ENCODE data around the gene SNAI3. TPM values are rescaled to one million over a fixed set of nuclear protein-coding genes. Genes with fewer than 3 reads are reported as not detected.

The SNAI3 gene
- total and polyA plus RNA-seq, 9 of the 15 experiments (the other 6 are each of a cell fraction or from before 2014, with no cell fraction given) = 0.04 to 4.1 (median 0.80) TPM; not detected in 1

DNA sequence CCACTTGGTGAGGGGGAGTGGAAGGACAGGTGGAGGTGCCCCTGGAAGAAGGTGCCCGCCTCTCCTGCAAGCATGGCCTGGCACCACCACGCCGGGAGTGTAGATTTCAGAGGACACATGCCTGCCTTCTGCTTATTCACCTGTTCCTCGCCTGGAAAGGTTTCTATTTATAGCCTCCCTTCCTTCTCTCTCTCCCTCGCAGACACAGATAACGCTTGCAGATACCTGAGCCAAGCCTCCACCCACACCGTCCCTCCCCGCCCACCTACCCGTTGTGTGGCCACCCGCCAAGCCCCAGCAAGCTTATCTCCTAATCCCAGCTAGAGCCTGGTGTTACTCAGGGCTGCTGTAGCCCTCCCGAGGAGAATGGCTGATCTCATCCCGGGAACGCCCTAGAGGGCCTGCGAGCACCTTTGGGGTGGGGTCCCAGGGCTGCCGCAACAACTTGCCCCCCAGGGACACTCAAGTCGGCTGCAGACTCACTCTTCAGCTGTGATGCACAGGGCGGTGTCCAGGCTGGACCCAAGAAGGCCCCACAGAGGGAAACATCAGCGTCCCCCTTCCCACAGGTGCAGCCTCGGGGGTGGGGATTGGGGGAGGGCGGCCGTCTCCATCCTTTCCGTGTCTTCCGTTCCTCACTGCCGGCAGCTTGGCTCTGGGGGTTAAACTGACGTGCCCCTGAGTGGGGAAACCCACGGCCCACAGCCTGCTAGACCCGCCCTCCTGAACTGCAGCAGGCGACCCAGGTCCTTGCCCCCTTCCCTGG is 1.9 kb upstream of the SNAI3 start (continued):
- TF ChIP-seq, protein P1, sequence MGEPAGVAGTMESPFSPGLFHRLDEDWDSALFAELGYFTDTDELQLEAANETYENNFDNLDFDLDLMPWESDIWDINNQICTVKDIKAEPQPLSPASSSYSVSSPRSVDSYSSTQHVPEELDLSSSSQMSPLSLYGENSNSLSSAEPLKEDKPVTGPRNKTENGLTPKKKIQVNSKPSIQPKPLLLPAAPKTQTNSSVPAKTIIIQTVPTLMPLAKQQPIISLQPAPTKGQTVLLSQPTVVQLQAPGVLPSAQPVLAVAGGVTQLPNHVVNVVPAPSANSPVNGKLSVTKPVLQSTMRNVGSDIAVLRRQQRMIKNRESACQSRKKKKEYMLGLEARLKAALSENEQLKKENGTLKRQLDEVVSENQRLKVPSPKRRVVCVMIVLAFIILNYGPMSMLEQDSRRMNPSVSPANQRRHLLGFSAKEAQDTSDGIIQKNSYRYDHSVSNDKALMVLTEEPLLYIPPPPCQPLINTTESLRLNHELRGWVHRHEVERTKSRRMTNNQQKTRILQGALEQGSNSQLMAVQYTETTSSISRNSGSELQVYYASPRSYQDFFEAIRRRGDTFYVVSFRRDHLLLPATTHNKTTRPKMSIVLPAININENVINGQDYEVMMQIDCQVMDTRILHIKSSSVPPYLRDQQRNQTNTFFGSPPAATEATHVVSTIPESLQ (CRISPR knock-in tag; IDR thresholded peaks at IDR 0.05) = no peak
- TF ChIP-seq, protein P2, sequence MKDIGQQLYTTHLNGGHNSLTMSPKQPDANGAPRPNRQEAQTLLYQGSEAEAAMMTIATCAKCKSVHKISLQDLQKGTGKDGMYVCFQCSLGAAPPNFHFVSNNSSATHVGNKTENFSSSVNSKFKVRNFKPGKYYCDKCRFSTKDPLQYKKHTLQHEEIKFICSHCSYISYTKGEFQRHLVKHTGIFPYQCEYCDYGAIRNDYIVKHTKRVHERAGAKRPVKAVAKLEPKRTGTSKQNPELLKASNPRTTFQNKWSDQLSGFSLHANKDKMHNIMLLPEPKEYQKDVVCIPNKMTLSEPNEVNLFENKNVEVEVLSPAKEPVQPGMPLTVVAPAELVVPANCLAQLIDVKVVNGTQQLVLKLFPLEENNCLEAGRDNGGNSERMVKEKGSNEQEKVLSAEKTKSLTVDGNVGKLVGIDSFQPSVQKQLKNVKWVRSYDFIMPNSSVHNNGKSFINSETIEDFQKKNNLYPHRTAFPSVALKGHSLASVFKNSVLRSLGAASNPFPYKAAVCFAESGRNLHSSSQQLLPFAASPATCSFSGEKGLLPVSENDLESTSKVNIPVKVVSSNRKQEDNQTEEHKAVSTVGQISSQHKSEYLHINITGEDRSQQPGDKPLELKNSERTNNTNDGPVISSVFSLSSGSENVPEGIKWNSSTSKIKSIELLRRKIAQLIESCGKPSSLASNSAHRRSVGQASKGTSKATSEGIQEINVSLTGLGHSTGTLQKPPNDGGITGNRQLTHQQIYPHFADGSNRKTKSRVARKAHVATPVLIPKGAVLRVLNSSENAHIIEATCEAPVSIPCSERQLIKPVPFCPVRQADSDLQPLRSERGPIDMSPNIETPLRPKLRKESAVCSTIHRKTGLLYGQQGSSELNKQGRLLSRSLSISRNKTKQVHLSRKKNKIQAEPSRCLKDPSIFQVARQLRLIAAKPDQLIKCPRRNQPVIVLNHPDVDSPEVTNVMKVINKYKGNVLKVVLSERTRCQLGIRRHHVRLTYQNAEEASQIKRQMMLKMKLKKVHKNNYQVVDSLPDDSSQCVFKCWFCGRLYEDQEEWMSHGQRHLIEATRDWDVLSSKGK (CRISPR knock-in tag; IDR thresholded peaks at IDR 0.05) = no peak
- TF ChIP-seq HDAC8 (tag; IDR thresholded peaks at IDR 0.05) (no peak), OTX1 (CRISPR knock-in tag; IDR thresholded peaks at IDR 0.05) (no peak), ZNF551 (CRISPR knock-in tag; IDR thresholded peaks at IDR 0.05) (no peak), ZNF57 (CRISPR knock-in tag; IDR thresholded peaks at IDR 0.05) (no peak), KDM5B (IDR thresholded peaks at IDR 0.05; ENCODE audit: insufficient replicate concordance, low read depth, low read length) (no peak), CCNT2 (IDR thresholded peaks at IDR 0.05; ENCODE audit: borderline replicate concordance, extremely low read depth, insufficient read length, low read depth, low read length) (peak; percentile 95), SMARCA4 (IDR thresholded peaks at IDR 0.05) (peak; percentile 98), POLR3G (IDR thresholded peaks at IDR 0.05; ENCODE audit: extremely low read depth, insufficient read length, insufficient replicate concordance) (no peak), CEBPG (CRISPR knock-in tag; IDR thresholded peaks at IDR 0.05) (no peak; the same call in 1 of the 2 replicates), CEBPG (tag; conservative IDR thresholded peaks at IDR 0.05 in 1 of 2, IDR thresholded peaks at IDR 0.05 in 1 of 2) (no peak), ZNF778 (CRISPR knock-in tag; IDR thresholded peaks at IDR 0.05) (no peak), SRSF3 (IDR thresholded peaks at IDR 0.05; ENCODE audit: insufficient read depth, low read length) (no peak), TAF9B (IDR thresholded peaks at IDR 0.05; ENCODE audit: partially characterized antibody) (no peak), SAFB (IDR thresholded peaks at IDR 0.05; ENCODE audit: borderline replicate concordance, low read depth, low read length) (no peak; the same call in 1 of the 2 replicates)
- TF ChIP-seq, protein P3, sequence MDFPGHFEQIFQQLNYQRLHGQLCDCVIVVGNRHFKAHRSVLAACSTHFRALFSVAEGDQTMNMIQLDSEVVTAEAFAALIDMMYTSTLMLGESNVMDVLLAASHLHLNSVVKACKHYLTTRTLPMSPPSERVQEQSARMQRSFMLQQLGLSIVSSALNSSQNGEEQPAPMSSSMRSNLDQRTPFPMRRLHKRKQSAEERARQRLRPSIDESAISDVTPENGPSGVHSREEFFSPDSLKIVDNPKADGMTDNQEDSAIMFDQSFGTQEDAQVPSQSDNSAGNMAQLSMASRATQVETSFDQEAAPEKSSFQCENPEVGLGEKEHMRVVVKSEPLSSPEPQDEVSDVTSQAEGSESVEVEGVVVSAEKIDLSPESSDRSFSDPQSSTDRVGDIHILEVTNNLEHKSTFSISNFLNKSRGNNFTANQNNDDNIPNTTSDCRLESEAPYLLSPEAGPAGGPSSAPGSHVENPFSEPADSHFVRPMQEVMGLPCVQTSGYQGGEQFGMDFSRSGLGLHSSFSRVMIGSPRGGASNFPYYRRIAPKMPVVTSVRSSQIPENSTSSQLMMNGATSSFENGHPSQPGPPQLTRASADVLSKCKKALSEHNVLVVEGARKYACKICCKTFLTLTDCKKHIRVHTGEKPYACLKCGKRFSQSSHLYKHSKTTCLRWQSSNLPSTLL (IDR thresholded peaks at IDR 0.05) = no peak
- TF ChIP-seq, protein P4, sequence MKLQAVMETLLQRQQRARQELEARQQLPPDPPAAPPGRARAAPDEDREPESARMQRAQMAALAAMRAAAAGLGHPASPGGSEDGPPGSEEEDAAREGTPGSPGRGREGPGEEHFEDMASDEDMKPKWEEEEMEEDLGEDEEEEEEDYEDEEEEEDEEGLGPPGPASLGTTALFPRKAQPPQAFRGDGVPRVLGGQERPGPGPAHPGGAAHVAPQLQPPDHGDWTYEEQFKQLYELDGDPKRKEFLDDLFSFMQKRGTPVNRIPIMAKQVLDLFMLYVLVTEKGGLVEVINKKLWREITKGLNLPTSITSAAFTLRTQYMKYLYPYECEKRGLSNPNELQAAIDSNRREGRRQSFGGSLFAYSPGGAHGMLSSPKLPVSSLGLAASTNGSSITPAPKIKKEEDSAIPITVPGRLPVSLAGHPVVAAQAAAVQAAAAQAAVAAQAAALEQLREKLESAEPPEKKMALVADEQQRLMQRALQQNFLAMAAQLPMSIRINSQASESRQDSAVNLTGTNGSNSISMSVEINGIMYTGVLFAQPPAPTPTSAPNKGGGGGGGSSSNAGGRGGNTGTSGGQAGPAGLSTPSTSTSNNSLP (IDR thresholded peaks at IDR 0.05; ENCODE audit: borderline replicate concordance, low read depth, low read length) = no peak

All from K562 (cell line).